Choroid plexus epithelial cell (primary cell): ENCODE data around the gene PNPLA2.

ENCODE experiments used
- DNase-seq: peaks from one replicate; pipeline ENCODE4 v3.0.0-alpha.2; 2010; ENCODE audit warnings: low read depth
- H3K4me3 ChIP-seq: 2 replicates; pipeline ENCODE4 v1.5.1; 2011; ENCODE audit warnings: low read depth, mild to moderate bottlenecking, control low read depth, low read length, moderate library complexity
- CTCF ChIP-seq: conservative IDR thresholded peaks from 2 replicates; pipeline ENCODE4 v1.5.1; 2011; ENCODE audit warnings: low read depth, mild to moderate bottlenecking, control low read depth, inconsistent platforms, low read length, moderate library complexity

PNPLA2 gene

GRCh38 chr11:821512-822371 is 3.0 kb downstream of the PNPLA2 start:
- TF ChIP-seq CTCF, result no peak
- DNase-seq, result no peak
- H3K4me3 ChIP-seq, result no peak overlapping the region

- TF ChIP-seq CTCF, result no peak
- H3K4me3 ChIP-seq, result no peak overlapping the region
- no peak for DNase-seq
Observed at GRCh38 chr11:823441-824291, 5.0 kb downstream of the PNPLA2 start.

GRCh38 chr11:824292-824880 is 5.7 kb downstream of the PNPLA2 start:
- no peak for TF ChIP-seq CTCF
- no peak overlapping the region for H3K4me3 ChIP-seq
- DNase-seq, result no peak

- no peak for DNase-seq
- no peak overlapping the region for H3K4me3 ChIP-seq
- TF ChIP-seq CTCF, result no peak
Observed at GRCh38 chr11:824942-825341, 6.2 kb downstream of the PNPLA2 start.

- TF ChIP-seq CTCF, result no peak
- DNase-seq, result no peak
- H3K4me3 ChIP-seq, result no peak overlapping the region
Observed at GRCh38 chr11:825366-826226, 6.9 kb downstream of the PNPLA2 start.

GRCh38 chr11:826227-826621 is 7.5 kb downstream of the PNPLA2 start:
- no peak for TF ChIP-seq CTCF
- no peak for DNase-seq
- no peak overlapping the region for H3K4me3 ChIP-seq
